Measurements from ENCODE around the gene AP3D1. TPM values are rescaled to one million over a fixed set of nuclear protein-coding genes. Genes with fewer than 3 reads are reported as not detected.

AP3D1 gene
- total and polyA plus RNA-seq, 12 donors, result 63.9 to 168 (median 81.9) TPM

DNA sequence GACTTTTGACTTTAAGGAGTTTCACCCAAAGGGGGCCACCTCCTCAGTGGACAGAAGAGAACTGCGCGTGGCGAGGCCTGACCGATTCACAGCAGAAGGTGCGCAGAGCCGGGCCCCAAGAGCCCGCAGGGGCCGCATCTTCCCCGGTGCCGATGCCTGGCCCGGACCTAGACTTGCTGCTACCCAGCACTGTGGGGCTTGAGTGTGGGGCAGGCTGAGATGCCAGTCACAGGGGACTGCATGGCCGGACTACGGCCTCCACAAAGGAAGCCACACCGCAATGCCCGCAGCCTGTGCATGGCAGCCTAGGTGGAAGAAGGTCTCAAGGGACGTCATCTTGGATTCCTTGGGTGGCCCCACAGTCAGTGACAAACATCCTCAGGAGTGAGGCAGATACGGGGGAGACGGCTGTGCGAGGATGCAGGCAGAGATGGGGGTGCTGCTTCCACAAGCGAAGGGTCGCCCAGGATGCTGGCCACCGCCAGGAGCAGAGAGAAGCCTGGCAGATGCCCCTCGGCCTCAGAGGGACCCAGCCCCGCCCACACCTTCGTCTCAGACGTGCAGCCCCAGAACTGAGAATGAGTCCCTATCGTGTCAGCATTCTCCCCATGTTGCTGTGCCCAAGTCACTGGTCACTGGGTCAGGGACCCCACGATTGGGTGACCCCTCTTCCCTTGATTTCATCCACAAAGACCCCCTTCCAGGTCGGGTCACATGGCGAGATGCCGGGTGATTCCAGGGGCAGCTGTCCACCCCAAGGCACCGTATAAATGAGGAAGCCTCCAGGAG, 72.1 kb downstream of the AP3D1 start:
- Histone ChIP-seq H3K4me1 (peaks cover 0 to 47% (median 12%) of the 10 kb centered on the region in 9 donors), H3K9me3 (no peaks in the 10 kb centered on the region), H3K27ac (no peak overlapping the region), H3K27me3 (no peaks in the 10 kb centered on the region), H3K4me3 (no peak overlapping the region), H3K36me3 (peaks cover 0 to 99% (median 34%) of the 10 kb centered on the region in 9 donors)
- intact Hi-C loops (cut with DNase I), result loop anchor here in 3 of 10 donors (5.0 to 10.0 kb wide), 2 partner anchors 154 to 157 kb away; no protein-coding TSS in a partner anchor
- ATAC-seq (no peak), DNase-seq (no peak)
- 93 to 94% methylated on average over 32 of the region's 32 CpGs for WGBS, 2 donors
- no peak for TF ChIP-seq CTCF (IDR thresholded peaks at IDR 0.05)

DNA sequence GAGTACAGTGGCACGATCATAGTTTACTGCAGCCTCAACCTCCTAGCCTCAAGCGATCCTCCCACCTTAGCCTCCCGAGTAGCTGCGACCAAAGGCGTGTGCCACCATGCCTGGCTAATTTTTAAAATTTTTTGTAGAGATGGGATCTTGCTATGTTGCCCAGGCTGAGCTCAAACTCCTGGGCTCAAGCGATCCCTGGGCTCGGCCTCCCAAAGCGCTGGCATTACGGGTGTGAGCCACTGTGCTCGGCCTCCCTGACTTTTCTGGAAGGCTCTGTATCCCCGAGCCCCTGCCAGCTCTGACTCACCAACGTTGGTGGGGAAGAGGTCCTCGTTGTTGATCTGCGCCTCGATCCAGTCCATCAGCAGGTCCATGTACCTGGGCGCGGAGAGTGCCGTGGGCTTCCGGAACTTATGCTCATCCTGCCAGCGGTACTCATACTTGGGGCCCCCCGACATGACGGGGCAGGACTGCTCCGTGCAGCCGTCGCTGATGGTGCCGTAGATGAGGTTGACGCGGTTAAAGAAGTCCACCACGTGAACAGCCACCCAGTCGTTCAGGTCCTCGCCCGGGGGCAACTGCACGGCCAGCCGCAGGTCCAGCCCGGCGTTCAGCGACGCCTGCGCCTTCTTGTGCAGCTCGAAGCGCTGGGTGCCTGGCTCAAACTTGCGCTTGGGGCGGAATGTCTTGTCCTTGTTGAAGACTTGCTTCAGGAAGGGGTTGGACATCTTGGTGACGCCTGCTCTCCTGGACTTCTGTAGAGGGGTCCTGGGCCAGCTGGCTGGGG, 73.3 kb downstream of the AP3D1 start:
- 97% methylated on average over 44 of the region's 44 CpGs for WGBS, 2 donors
- TF ChIP-seq CTCF (IDR thresholded peaks at IDR 0.05), result no peak
- Histone ChIP-seq H3K9me3 (no peaks in the 10 kb centered on the region), H3K4me1 (peaks cover 0 to 42% (median 1%) of the 10 kb centered on the region in 9 donors), H3K4me3 (no peak overlapping the region), H3K27ac (no peak overlapping the region), H3K36me3 (peaks cover 0 to 99% (median 42%) of the 10 kb centered on the region in 9 donors), H3K27me3 (no peaks in the 10 kb centered on the region)
- DNase-seq, result no peak
- intact Hi-C loops (cut with DNase I), result loop anchor here in 3 of 10 donors (5.0 to 10.0 kb wide), 2 partner anchors 153 to 156 kb away; no protein-coding TSS in a partner anchor
- ATAC-seq, result no peak

GRCh38 chr19:2077398-2077797, 74.0 kb downstream of the AP3D1 start:
- H3K27ac ChIP-seq, result no peak overlapping the region
- peaks cover 0 to 36% (median 0%) of the 10 kb centered on the region in 9 donors for H3K4me1 ChIP-seq
- no peak overlapping the region for H3K4me3 ChIP-seq
- H3K27me3 ChIP-seq, result no peaks in the 10 kb centered on the region
- no peak for TF ChIP-seq CTCF (IDR thresholded peaks at IDR 0.05)
- intact Hi-C loops (cut with DNase I), result loop anchor here in 3 of 10 donors (5.0 to 10.0 kb wide), 2 partner anchors 153 to 155 kb away; no protein-coding TSS in a partner anchor
- no peak for DNase-seq
- no peak for ATAC-seq
- H3K36me3 ChIP-seq, result peaks cover 0 to 100% (median 49%) of the 10 kb centered on the region in 9 donors
- H3K9me3 ChIP-seq, result no peaks in the 10 kb centered on the region
- WGBS, 2 donors, result 93 to 96% methylated on average over 7 of the region's 7 CpGs

DNA sequence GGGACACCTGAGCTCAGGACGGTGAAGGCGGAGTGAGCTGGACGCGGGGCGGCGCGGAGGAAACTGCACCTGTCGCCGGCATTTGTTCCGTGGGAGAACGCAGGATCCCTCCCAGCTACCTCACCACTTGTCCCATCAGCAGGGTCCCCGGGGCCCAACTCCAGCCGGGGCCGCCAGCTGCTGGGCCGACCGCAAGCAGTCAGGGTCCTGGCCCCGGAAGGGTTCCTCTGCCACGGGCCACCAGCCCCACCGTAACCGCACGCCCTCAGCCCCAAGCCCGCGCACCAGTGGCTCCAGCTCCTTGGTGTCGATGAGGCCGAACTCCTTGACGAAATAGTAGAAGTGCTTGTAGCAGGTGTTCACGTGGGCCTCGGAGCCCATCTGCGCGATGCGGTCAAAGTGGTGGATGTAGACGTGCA, 74.8 kb downstream of the AP3D1 start:
- WGBS, 2 donors, result 97 to 98% methylated on average over 32 of the region's 32 CpGs
- no peak for DNase-seq
- Histone ChIP-seq H3K27ac (no peak overlapping the region), H3K9me3 (no peaks in the 10 kb centered on the region), H3K4me1 (peaks cover 0 to 27% (median 0%) of the 10 kb centered on the region in 9 donors), H3K27me3 (no peaks in the 10 kb centered on the region), H3K36me3 (peaks cover 0 to 100% (median 56%) of the 10 kb centered on the region in 9 donors), H3K4me3 (no peak overlapping the region)
- intact Hi-C loops (cut with DNase I), result loop anchor here in 3 of 10 donors (5.0 to 10.0 kb wide), 2 partner anchors 152 to 154 kb away; no protein-coding TSS in a partner anchor
- ATAC-seq, result no peak
- TF ChIP-seq CTCF (IDR thresholded peaks at IDR 0.05), result no peak

Data from heart right ventricle (tissue), 16 donors.